SK-N-SH treated with all-trans-retinoic acid at 6 μM for 48 hours (cell line): ENCODE measurements around the gene CNPPD1.

Experiments used
- OSR1 ChIP-seq: fragments of 250-450 bp; sonication (Bioruptor Pico); IDR thresholded peaks from 2 replicates; pipeline ENCODE4 v1.8.0; 2022; ENCODE audit warnings: moderate library complexity, mild to moderate bottlenecking, inconsistent platforms
- PATZ1 ChIP-seq: fragments of 250-450 bp; sonication (Bioruptor Pico); IDR thresholded peaks from 2 replicates; pipeline ENCODE4 v1.8.0; 2020; ENCODE audit warnings: mild to moderate bottlenecking, moderate library complexity, borderline replicate concordance
- RARB ChIP-seq: fragments of 250-450 bp; sonication (Bioruptor Pico); IDR thresholded peaks from 2 replicates; pipeline ENCODE4 v1.8.0; 2021; ENCODE audit warnings: mild to moderate bottlenecking, moderate library complexity

- TF ChIP-seq PATZ1 (CRISPR knock-in tag) (no peak), OSR1 (CRISPR knock-in tag) (no peak), RARB (CRISPR knock-in tag) (no peak)
These were observed 4.8 kb upstream of the CNPPD1 start for GRCh38 chr2:219181531-219181930.
